ENCODE measurements around the gene PBX2.

The PBX2 gene

DNA sequence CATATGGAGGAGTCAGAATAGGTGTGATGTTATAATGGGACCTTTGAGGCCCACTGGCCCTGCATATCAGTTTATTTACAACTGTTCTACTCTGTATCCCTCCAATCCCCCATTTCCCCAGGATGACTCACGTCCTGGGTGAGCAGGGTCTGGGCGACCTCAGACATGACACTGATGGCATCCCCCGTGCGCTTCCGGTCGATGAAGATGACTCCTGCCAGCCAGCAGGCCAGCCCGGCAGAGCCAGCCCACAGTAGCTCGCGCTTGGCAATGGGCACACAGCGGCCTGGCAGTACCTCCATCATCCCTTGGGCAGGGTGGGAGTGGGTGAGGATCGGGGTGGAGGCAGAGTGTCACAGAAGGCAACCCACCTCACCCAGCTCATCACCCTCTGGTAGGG is 19.7 kb downstream of the PBX2 start:
- DNase-seq (ENCODE audit: low read depth) = no peak

DNA sequence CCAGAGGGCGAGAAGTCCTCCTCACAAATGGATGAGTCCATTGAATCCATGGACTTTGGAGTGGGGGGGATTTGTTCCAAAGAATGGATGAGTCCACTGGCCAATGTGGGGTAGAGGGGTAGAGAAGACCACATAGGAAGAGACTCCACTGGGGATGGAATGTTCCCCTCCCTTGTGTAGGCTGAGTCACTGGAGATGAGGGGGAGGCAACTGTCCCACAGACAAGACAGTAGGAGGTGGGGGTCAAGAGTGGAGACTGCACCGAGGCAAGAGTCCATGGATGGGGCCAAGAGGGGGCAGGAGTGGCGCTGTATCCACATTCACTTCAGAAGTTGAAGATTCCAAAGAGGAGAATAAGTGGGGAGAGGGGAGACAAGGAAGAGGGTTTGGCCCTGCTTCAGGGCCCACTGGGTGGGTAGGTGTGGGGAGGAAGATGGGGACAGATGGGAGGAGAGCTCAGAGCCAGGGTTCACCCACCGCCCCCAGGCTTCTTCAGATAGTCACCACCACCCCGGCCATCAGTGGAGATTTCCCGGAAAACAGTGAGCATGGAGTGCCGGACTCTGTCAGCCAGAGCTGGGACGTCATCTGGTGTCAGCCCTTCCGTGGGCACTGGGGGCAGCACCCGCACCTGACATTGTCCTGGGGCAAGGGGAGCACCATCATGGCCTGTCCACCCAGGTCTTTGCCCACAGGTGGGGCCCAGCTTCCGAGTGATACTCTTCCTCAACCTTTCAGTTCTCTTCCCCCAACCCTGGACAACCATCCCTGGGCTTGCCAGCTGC is 21.0 kb downstream of the PBX2 start:
- no peak for DNase-seq (ENCODE audit: low read depth)

DNA sequence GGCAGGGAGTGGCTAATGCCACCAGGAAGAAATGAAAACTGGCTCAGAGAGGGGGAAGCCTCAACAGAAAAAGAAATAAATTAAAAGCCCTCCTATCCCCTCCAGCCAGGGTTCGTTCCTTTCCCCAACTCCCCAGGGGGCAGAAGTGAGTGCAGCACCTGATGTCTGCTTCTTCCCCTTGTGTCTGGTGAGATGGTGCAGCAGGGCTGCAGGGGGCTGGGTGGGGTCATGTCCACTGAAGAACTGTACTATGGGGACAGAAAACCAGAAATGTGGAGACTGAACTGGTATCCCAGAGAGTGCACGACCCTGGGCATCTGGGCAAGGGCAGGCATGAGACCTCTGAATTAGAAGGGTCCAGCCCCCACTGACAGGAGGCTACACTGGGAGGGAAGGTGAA is 21.7 kb downstream of the PBX2 start:
- DNase-seq (ENCODE audit: low read depth) = no peak

DNA sequence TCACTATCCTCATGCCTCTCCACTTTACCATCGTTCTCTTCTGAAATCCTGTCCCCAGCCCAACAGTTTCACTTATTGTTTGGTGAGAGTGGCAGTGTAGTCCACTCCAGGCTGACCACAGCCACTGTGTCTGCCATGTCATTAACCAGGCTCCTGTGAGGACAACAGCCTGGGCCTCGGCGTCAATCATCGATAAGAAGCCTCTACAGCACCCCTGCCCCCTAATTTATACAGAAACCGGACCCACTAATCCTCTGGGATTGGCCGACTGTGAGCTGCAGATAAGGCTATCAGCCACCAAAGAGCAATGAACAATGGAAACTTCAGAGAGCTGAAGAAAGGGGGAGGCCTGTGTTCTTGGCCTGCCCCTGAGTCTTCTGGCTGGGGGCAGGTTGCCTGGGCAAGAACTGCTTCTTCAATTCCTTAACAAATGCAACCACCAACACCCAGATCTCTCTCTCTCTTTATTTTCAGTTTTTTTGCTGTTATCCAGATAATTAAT is 22.2 kb downstream of the PBX2 start:
- DNase-seq (ENCODE audit: low read depth) = no peak

DNA sequence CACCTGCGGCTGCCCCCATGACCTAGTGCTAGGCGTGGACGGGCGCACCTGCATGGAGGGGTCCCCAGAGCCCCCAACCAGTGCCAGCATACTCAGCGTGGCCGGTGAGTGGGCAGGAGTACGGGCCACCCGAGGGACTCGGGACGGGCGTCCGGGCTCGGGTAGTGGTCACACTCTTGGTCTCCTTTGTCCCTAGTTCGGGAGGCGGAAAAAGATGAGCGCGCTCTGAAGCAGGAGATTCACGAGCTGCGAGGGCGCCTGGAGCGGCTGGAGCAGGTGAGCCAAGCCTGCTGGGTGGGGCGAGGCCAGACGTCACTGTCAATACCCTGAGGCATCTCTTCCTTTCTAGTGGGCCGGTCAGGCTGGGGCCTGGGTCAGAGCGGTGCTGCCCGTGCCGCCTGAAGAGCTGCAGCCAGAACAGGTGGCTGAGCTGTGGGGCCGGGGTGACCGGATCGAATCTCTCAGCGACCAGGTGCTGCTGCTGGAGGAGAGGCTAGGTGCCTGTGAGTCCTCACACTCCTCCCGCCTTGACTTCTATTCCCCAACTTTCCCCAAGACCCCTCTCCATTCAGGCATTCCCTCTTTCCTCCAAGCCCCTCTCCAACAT is 22.7 kb downstream of the PBX2 start:
- DNase-seq (ENCODE audit: low read depth) = no peak

DNA sequence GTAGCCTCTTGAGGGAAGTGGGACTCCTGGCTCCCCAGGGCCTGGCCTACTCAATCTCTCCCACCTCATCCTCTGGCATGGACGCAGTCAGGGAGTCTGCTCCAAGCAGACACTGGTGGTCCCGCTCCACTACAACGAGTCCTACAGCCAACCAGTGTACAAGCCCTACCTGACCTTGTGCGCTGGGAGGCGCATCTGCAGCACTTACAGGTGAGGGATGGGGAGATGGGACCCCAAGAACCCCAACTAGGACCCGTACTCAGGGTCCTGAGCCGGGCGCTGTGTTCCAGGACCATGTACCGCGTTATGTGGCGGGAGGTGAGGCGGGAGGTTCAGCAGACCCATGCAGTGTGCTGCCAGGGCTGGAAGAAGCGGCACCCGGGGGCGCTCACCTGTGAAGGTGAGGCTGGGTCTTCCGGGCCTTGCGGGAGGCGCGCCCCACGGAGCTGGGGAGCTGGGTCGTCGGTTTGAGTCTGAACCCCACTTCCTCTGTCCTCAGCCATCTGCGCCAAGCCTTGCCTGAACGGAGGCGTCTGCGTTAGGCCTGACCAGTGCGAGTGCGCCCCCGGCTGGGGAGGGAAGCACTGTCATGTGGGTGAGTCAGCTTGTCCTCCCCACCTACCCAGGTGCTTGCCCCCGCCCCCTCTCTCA is 23.5 kb downstream of the PBX2 start:
- no peak for DNase-seq (ENCODE audit: low read depth)

DNA sequence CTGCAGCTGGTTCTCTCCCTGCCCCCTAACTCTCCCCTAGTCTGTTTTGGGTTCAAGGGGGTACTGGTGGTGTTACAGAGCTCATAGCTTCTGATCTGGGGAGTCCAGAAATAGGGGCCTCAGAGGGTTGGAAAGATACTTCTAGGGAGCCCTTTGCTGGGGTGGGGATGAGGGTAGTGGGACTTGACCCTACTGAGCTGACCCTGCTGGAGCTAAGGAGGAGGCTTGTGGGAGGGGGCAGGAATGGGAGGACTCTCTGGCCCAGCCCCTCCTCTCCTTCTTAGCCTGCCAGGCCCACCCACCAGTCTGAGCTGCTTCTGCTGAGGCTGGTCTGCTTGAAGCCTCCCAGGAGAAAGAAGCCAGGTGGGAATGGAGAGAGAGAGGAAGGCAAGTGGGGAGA is 25.7 kb downstream of the PBX2 start, which contains the start of gene EGFL8:
Gene EGFL8, plus strand, starts transcription at position 301 of the 400 bp plus-strand sequence. CDS start 1,571 bp downstream, outside the sequence.
- no peak for DNase-seq (ENCODE audit: low read depth)

DNA sequence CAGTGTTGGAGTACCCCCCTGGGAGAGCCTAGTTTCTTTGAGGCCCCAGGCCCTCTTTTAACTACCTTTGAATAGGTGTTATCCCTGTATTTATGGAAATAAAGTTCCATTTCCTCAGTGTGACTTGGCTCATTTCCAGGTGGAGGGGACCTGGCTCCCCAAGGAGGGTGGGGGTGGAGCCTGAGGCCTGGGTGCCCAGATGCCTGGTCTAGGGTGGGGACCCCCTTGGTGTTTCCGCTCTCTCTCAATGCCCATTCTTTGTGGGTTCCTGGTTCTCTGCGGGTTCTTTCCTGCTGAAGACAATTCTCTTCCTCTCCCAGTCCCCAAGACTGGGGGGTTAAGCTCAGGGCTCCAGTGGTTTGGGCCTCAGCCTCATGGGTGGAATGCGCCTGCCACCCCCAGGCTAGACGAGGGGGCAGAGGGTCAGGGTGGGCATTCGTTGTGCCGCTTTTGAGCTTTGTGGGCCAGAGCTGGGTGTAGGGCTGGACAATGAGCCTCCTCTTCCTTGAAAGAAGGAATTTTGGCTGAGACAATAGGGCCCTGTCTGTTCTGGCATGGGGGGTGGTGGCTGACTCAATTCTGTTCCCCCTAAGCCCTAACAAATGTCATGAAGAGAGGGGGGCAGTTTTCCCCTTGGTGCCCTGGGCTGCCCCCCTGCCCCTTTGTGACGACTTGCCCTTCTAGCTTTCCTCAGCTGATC is 26.3 kb downstream of the PBX2 start:
- DNase-seq (ENCODE audit: low read depth) = no peak

DNA sequence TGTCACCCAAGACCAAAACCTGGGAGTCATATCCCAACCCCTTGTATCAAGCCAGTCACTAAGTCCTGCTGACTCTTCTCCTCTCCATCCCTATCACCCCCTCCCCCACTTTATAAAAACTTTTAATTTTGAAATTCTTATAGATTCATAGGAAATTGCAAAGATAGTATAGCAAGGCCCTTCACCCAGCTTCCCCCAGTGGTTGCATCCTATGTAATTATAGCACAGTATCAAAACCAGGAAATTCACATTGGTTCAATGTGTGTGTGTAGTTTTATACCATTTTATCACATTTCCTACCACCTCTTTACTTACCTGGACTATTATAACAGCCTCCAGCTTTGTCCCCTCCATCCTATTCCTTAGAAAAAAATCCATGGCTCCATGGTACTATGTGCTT is 31.9 kb downstream of the PBX2 start:
- DNase-seq (ENCODE audit: low read depth) = no peak

DNA sequence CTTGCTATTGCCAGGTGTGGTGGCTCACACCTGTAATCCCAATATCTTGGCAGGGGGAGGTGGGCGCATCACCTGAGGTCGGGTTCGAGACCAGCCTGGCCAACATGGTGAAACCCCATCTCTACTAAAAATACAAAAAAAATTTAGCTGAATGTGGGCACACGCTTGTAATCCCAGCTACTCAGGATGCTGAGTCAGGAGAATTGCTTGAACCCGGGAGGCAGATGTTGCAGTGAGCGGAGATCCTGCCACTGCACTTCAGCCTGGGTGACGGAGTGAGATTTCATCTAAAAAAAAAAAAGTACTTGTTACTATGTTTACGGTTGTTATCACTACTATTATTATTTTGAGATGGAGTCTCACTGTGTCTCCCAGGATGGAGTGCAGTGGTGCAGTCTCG is 33.1 kb downstream of the PBX2 start:
- no peak for DNase-seq (ENCODE audit: low read depth)

DNA sequence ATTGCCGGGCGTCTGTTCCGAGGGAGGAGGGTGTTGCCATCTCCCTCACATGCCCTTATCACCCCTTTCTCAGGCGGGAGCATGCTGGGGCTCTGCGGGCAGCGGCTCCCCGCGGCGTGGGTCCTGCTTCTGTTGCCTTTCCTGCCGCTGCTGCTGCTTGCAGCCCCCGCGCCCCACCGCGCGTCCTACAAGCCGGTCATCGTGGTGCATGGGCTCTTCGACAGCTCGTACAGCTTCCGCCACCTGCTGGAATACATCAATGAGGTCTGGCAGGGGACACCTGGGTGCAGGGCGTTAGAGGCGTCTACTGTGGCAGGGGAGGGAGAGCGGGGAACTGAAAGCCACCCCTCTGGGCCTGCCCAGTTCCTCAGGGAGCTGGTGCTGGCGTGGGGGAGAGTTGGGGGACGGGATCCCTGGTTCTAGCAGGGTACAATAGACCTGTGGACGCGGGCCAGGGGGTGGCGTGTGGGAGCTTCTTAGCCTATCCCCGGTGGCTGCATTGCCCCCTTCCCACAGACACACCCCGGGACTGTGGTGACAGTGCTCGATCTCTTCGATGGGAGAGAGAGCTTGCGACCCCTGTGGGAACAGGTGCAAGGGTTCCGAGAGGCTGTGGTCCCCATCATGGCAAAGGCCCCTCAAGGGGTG is 35.4 kb downstream of the PBX2 start:
- no peak for DNase-seq (ENCODE audit: low read depth)

DNA sequence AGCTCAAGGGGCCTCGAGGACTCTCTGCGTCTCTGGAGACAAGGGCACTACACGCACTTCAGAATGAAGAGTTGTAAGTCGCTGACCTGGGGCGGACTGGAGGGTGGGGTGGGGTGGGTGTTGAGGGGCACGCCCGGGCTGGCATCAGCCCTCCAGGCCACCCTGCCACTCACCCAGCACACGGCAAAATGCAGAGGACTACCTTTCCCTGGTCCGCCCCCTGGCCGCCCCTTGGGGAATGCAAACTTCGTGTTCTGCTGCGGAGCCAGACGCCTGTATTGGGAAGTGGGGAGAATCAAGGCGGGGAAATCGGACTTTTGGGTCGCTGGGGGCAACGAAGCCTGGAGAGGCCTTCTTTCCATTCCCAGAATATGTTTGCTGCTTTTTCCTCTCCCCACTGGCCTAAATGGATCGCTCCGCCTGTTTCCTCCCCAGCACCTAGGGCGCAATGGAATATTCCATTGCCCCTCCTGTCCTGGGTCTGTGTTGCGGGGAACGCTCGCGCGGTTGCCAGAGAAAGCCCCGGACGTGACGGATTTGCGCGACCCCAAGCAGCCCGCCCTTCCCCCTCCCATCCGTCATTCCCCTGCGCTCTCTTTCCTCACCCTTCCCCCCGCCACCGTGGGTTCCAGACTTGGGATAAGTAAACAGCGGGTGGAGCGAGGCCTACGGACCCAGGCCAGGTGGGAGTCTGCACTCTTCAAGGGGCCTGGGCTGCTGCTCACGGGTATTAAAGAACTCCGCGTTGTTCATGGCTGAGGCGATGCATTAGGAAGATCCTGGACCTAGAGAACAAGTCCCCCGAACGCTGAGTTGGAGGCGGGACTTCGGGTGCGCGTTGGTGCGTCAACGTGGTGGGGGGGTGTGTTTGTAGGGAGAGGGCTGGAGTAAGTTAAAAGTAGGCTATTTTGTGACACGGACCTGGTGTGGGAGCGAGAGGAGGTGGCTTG is 36.2 kb downstream of the PBX2 start, which contains the start of gene PPT2:
Gene PPT2, plus strand, starts transcription at position 578 of the 950 bp plus-strand sequence. CDS start 454 bp downstream, outside the sequence.
- DNase-seq (ENCODE audit: low read depth) = peak; percentile 84

DNA sequence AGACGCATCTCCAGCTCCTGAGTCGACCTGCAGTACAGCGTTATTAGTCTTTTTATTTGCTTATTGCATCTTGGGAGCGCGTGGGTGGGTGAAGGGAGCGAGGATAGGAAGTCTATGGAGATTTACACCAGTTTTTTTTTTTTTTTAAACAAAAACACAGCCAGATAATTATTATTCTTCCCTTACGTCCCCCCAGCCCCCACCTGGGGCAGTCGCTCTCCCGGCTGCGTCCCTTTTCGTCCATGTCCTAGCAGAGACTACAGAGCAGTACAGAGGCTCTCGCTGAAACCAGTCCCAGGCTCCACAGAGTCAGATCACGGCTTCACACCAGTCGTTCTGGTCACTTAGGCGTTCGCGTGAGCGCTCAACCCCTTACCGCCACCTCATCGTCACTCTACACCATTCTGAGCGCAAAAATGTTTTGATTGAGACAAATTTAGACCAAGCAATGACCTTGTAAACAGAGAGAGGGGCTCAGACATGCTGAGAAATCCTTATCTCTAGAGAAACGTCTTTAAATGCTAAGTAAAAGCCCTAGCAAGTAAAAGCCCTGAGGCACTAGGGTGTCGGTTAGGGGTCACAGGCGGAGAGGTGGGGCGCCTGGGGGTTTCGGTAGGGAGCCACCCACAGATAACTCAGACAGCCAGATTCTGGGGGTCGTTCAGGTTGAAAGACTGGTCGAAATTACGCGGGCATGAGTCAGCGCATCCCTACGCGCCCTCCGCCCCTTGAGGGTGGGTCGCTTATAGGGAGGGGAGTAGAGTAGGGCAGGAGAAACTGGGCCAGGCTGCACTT is 37.0 kb downstream of the PBX2 start:
- DNase-seq (ENCODE audit: low read depth) = no peak

DNA sequence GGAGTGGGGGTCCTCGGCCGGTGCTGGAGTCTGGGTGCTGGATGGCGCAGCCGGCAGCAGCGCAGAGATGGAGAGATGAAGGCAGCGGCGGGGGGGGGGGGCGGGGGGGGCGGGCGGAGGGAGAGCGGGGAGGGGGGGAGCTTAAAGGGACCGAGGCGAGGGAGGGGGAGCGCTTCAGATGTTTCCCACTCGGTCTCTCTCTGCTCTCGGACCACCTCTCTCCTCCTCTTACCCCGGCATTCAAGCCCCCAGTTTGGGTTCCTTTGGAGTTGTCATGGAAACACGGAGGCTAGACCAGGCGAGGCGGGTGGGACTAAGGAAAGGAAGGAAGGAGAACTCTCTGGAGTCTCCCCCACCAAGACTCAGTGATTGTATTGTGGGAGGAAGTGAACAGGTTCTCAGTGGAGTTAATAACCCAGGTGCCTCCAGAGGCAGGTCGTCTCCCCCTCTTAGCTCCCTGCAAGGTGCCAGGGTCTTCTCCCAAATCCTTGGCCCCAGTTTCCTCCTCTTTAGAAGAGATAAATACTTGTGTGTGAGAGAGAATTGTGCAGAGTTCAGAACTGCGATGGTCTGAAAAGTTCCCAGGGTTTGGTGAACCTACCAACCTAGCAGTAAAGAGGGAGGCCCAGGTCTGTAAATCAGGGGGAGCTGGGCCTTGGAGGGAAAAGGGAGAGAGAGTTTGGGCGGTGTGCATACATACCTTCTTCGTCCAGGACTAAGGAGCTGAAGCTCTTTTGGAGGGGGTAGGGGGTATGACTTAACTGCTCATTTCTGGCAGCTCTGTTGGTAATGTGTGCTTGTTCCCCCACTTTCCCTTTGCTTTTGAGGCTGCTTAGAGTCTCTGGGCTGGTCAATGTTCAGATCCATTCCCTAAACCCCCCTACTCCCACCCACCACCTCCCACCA is 37.9 kb downstream of the PBX2 start, which contains the start of gene PRRT1:
Gene PRRT1, minus strand, starts transcription at position 77 of the 906 bp plus-strand sequence. CDS start 112 bp downstream, outside the sequence.
- no peak for DNase-seq (ENCODE audit: low read depth)

DNA sequence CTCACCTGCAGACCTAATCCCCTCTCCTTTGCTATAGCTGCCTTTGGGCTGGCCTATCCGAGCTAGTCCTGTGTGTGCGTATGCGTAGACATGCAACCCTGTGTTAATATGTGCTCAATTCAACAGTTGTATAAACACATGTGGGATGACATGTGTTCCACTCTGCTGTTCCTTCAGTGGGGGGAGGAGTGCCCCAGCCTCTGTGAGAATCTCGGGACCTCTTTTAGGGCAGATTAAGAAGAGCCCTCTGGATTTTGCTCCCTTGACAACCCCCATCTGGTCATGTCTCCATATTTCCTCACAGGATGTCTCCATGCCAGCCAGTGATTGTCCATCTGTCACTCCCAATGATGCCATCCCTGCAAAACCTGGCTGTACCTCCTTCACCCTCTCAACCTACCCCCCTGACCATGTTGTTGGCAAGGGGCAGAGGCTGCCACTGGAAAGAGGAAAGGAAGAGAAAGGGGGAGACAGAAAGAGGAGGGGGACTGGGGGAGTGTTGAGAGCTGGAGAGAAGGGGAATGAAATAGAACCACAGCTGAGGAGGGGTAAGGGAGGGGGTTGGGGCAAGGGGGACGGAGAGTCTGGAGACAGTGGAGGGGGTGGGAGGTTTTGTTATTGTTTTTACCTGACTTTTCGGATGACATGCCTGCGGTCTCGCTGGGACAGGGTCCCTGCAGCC is 38.7 kb downstream of the PBX2 start:
- no peak for DNase-seq (ENCODE audit: low read depth)

DNA sequence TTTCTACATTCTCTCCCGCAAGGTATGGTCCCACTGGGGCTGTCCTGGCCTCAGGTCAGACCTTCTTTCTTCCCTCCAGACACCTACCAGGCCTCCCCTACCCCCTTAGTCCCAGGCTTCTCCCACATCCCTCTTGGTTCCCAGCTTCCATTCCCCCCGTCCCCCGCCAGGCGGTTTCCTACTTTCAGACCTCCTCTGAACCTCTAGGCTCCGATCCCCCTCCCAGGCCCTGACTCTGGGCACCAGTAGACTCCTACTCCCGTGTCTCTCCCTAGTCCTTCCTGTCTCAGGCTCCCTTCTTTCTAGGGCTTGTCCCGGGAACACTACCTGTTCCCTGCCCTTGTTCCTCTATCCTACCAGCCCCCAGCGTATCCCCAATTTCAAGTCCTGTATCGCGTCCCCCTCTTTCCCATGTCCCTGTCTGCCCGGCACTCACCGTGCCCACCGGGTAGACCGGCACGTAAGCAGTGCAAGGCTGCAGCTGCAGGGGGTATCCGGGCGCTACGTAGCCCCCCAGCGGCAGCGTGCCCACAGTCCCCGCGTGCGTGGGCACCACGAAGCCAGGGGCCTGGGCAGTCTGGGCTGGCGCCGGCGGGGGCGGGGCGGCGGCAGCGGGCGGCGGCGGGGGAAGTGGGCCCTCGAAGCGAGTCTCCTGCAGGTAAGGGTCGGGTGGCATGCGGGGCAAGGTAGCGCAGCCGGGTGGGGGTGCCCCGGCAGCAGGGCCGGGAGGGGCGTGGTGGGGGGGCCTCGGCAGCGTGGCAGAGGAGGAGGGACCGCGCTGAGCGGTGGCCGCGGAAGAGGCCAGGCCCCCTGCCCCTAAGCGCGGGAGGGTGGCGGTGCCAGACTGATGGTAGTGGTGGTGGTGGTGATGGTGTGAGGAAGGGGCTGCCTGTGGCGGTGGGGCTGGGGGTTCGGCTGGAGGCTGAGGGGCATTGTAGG is 39.8 kb downstream of the PBX2 start:
- no peak for DNase-seq (ENCODE audit: low read depth)
